GM23338 (cell line): ENCODE measurements around the gene RNF19B. TPM values are rescaled to one million over a fixed set of nuclear protein-coding genes. Genes with fewer than 3 reads are reported as not detected.

Experiments
- ATAC-seq: fragments of 200-7000 bp; cut with Tn5 transposase; 3 replicates; pipeline ENCODE4 v1.9.1; 2020
- DNase-seq: peaks from one replicate; pipeline ENCODE4 v3.0.0-alpha.2; 2015; ENCODE audit warnings: low spot score
- H2AFZ ChIP-seq: fragments of 200-600 bp; sonication (generic); 2 replicates; pipeline ENCODE4 v1.8.0; 2016; ENCODE audit warnings: antibody characterized with exemption, mild to moderate bottlenecking, moderate library complexity
- H3F3A ChIP-seq: fragments of 200-600 bp; sonication (generic); replicated peaks from 2 replicates; pipeline ENCODE4 v1.8.0; 2017; ENCODE audit warnings: antibody characterized with exemption, mixed run types, low read depth
- H3K27ac ChIP-seq: fragments of 200-600 bp; sonication (generic); 2 replicates; pipeline ENCODE4 v1.6.1; 2016; ENCODE audit warnings: low read depth
- H3K27me3 ChIP-seq: fragments of 200-600 bp; sonication (generic); 2 replicates; pipeline ENCODE4 v1.8.0; 2016; ENCODE audit warnings: mild to moderate bottlenecking, mixed run types, moderate library complexity; ENCODE audit not compliant: insufficient read depth
- H3K36me3 ChIP-seq: fragments of 200-600 bp; sonication (generic); 2 replicates; pipeline ENCODE4 v1.8.0; 2016; ENCODE audit warnings: mild to moderate bottlenecking; ENCODE audit not compliant: insufficient read depth
- H3K4me1 ChIP-seq: fragments of 200-600 bp; sonication (generic); 2 replicates; pipeline ENCODE4 v1.8.0; 2016; ENCODE audit warnings: mild to moderate bottlenecking, moderate library complexity; ENCODE audit not compliant: insufficient read depth
- H3K4me2 ChIP-seq: fragments of 200-600 bp; sonication (generic); 2 replicates; pipeline ENCODE4 v1.7.1; 2017; ENCODE audit warnings: mixed run types
- H3K4me3 ChIP-seq: fragments of 200-600 bp; sonication (generic); 2 replicates; pipeline ENCODE4 v1.6.1; 2016; ENCODE audit warnings: mixed run types
- H3K79me2 ChIP-seq: fragments of 200-600 bp; sonication (generic); replicated peaks from 2 replicates; pipeline ENCODE4 v1.8.0; 2017; ENCODE audit warnings: mild to moderate bottlenecking; ENCODE audit not compliant: insufficient read depth
- H3K9me2 ChIP-seq: fragments of 200-600 bp; sonication (generic); 2 replicates; pipeline ENCODE4 v1.8.0; 2017; ENCODE audit not compliant: insufficient read depth
- H4K20me1 ChIP-seq: fragments of 200-600 bp; sonication (generic); replicated peaks from 2 replicates; pipeline ENCODE4 v1.8.0; 2017; ENCODE audit warnings: mild to moderate bottlenecking; ENCODE audit not compliant: insufficient read depth
- H3K27ac Mint-ChIP-seq: 2 replicates; pipeline ENCODE4 v1.8.0; 2020; ENCODE audit warnings: inconsistent platforms, mild to moderate bottlenecking, moderate library complexity, mixed read lengths
- H3K27me3 Mint-ChIP-seq: 3 replicates; pipeline ENCODE4 v1.8.0; 2022; ENCODE audit warnings: low read depth, mild to moderate bottlenecking, moderate library complexity, mixed read lengths, inconsistent platforms; ENCODE audit not compliant: insufficient read depth, poor library complexity
- H3K36me3 Mint-ChIP-seq: 3 replicates; pipeline ENCODE4 v1.8.0; 2021; ENCODE audit warnings: low read depth, mild to moderate bottlenecking, inconsistent platforms, moderate library complexity, mixed read lengths
- H3K4me1 Mint-ChIP-seq: 3 replicates; pipeline ENCODE4 v1.8.0; 2020; ENCODE audit warnings: mild to moderate bottlenecking, inconsistent platforms, mixed read lengths
- H3K4me3 Mint-ChIP-seq: 3 replicates; pipeline ENCODE4 v1.8.0; 2021; ENCODE audit warnings: moderate library complexity, mild to moderate bottlenecking, inconsistent platforms, mixed read lengths
- H3K9me3 Mint-ChIP-seq: 3 replicates; pipeline ENCODE4 v1.8.0; 2020; ENCODE audit warnings: moderate library complexity, mild to moderate bottlenecking, inconsistent platforms, mixed read lengths
- CREB1 ChIP-seq: fragments of 250-450 bp; sonication (Bioruptor Pico); IDR thresholded peaks from 2 replicates; pipeline ENCODE4 v1.5.0; 2020; ENCODE audit warnings: low read depth, mild to moderate bottlenecking, moderate library complexity
- ETS1 ChIP-seq: IDR thresholded peaks from 2 replicates; pipeline ENCODE4 v1.6.1; 2016; ENCODE audit warnings: antibody characterized with exemption
- EZH2phosphoT487 ChIP-seq: fragments of 200-600 bp; sonication (generic); IDR thresholded peaks from one replicate; pipeline ENCODE4 v1.8.1; 2018; ENCODE audit warnings: antibody characterized with exemption; ENCODE audit not compliant: unreplicated experiment
- JUNB ChIP-seq: IDR thresholded peaks from one replicate; pipeline ENCODE4 v1.6.1; 2016; ENCODE audit warnings: antibody characterized with exemption; ENCODE audit not compliant: unreplicated experiment
- REST ChIP-seq: IDR thresholded peaks from one replicate; pipeline ENCODE4 v1.6.1; 2018; ENCODE audit warnings: antibody characterized with exemption; ENCODE audit not compliant: unreplicated experiment
- ZNF331 ChIP-seq: fragments of 250-450 bp; sonication (Bioruptor Pico); IDR thresholded peaks from 2 replicates; pipeline ENCODE4 v1.5.0; 2020; ENCODE audit warnings: low read depth, mild to moderate bottlenecking, moderate library complexity
- ZNF462 ChIP-seq: fragments of 250-450 bp; sonication (Bioruptor Pico); IDR thresholded peaks from 2 replicates; pipeline ENCODE4 v1.5.0; 2020; ENCODE audit warnings: mild to moderate bottlenecking, moderate library complexity
- polyA plus RNA-seq: library from polyadenylated mRNA; unstranded; fragments of >200 nt; fragmentation: Nextera tagmentation; extraction: Ambion mirVana; gene quantifications from 2 replicates; pipeline ENCODE4 v1.2.1, GENCODE V29; 2016
- total RNA-seq: library from RNA; depleted of rRNA; stranded (reverse); fragments of >200 nt; shearing (Covaris generic); gene quantifications from 2 replicates; pipeline ENCODE4 v1.2.3, GENCODE V29; 2014

The RNF19B gene
- total and polyA plus RNA-seq, 2 experiments from 2014 or later = 2.9 to 11.9 TPM

- no peak for TF ChIP-seq ZNF462 (CRISPR knock-in tag)
- no peak for TF ChIP-seq JUNB
- no peak for TF ChIP-seq ZNF331
- TF ChIP-seq ETS1 = no peak
- TF ChIP-seq EZH2phosphoT487 = no peak
Measured at GRCh38 chr1:32918179-32918578, 46.4 kb downstream of the RNF19B start (continued).

- no peaks in the 10 kb centered on the region for H3K4me1 Mint-ChIP-seq
- Histone ChIP-seq H3K36me3 (no peaks in the 10 kb centered on the region), H3K79me2 (no peaks in the 10 kb centered on the region), H3K4me3 (no peak overlapping the region), H3F3A (no peaks in the 10 kb centered on the region), H4K20me1 (no peaks in the 10 kb centered on the region), H3K4me2 (no peak overlapping the region), H3K4me1 (no peaks in the 10 kb centered on the region), H3K9me2 (no peaks in the 10 kb centered on the region), H2AFZ (no peak overlapping the region), H3K27ac (no peak overlapping the region), H3K27me3 (peaks cover 6% of the 10 kb centered on the region)
- H3K27ac Mint-ChIP-seq = no peak overlapping the region
- no peak overlapping the region for H3K4me3 Mint-ChIP-seq
- H3K9me3 Mint-ChIP-seq = no peaks in the 10 kb centered on the region
- ATAC-seq (no peak), DNase-seq (no peak)
- no peaks in the 10 kb centered on the region for H3K36me3 Mint-ChIP-seq
- peaks cover 7% of the 10 kb centered on the region for H3K27me3 Mint-ChIP-seq
- TF ChIP-seq REST (no peak), JUNB (no peak), CREB1 (CRISPR knock-in tag) (no peak)
Measured at GRCh38 chr1:32917521-32917920, 47.1 kb downstream of the RNF19B start.
